ENCODE measurements around the gene ADGRF4.

ADGRF4 gene

GRCh38 chr6:47686411-47686810 lies 12.0 kb upstream of the ADGRF4 start:
- no peak for DNase-seq

- DNase-seq: no peak
These were observed 10.9 kb upstream of the ADGRF4 start for GRCh38 chr6:47687432-47687831.

GRCh38 chr6:47690214-47690613 lies 8.2 kb upstream of the ADGRF4 start:
- DNase-seq: no peak

DNA sequence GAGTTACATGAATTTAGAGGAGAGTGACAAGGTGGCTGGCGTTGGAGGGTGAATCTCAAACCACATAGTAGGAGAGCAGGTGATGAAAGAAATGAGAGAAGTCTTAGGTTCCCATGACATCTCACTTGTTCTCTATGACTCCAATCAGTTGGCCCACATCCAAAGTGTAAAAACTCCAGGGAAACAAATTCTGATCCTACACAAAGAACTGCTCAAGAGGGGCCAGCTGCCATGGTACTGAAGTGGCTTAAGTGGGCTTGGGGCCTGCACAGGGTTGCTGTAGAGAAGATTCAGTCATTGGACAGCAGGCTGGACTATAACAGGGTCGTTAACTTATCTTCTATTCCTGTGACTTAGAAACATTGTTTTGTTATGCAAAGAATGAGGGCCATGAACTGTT lies 7.6 kb upstream of the ADGRF4 start:
- DNase-seq: no peak

DNA sequence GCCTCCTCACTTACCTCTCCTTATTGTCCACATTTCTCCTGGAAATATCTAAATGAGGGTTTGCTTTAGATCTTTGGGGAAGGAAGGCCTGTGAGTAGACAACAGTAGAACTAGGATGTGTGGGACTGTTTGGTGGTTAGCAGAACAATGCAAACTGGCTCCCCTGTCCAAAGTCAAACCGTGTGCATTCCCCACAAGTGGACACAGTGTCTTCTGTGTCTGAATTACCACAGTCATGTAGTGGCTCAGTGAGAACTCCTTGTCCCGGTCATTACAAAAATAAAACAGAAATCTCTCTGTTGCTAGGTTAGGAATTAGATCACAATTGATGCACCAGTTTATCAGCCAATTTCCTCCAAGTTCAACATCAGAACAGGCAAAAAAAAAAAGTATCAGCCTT lies 455 bp upstream of the ADGRF4 start:
- no peak for DNase-seq

GRCh38 chr6:47700053-47700452 lies 1.7 kb downstream of the ADGRF4 start:
- no peak for DNase-seq

- no peak for DNase-seq
These were observed 2.2 kb downstream of the ADGRF4 start for GRCh38 chr6:47700596-47700995.

- DNase-seq: no peak
These were observed 3.0 kb downstream of the ADGRF4 start for GRCh38 chr6:47701363-47701762.

DNA sequence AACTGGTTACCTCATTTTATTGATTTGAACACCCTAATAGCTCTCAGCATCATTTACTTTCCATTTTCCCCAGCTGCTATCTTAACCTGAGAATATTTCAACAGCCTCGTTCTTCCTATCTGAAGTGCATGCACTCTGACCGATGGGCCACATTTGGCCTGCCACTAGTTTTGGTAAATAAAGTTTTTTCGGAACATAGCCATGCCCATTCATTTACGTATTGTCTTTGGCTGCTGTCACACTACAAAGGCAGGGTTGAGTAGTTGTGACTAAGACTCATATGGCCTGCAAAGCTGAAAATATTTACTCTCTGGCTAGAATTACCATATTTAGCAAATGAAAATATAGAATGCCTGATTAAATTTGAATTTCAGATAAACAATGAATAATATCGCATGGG lies 10.8 kb downstream of the ADGRF4 start:
- no peak for DNase-seq

- no peak for DNase-seq
These were observed 11.9 kb downstream of the ADGRF4 start for GRCh38 chr6:47710295-47710694.

DNA sequence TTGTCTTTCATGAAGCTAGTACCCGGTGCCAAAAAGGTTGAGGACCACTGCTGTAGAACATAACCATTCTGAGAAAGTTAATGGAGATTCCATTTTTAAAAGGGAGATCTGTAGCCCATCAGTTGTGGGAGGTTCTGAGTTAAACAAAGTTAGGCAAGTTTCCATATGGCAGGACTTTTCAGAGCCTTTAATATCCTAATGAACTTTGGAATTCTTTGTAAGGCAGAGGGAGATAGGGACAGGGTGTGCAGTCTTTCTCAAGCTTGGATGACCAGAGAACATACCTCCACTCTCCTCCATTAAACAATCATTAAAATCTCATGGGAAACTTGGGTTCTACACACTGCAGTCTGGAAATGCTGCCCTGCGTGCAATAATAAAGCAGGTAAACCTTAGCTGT lies 14.8 kb downstream of the ADGRF4 start:
- DNase-seq: no peak

- DNase-seq: no peak
These were observed 16.4 kb downstream of the ADGRF4 start for GRCh38 chr6:47714802-47715201.

DNA sequence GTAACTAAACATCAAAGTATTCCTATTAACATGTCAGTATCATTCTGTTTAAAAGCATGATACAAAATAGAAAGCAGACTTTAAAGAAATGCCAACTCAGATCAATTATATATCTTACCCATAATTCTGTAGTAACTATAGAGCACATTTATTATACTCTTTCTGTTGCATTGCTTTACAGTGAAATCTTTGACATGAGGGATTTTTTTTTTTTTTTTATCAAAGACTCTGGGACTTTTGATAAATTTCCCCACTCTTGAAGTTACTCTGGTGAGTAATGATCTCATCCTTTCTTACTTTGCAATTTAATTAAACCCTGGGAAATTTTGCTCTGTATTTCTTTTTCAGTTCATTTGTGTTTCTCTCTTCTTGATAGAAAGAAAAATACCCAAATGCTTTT lies 17.4 kb downstream of the ADGRF4 start:
- DNase-seq: no peak

DNA sequence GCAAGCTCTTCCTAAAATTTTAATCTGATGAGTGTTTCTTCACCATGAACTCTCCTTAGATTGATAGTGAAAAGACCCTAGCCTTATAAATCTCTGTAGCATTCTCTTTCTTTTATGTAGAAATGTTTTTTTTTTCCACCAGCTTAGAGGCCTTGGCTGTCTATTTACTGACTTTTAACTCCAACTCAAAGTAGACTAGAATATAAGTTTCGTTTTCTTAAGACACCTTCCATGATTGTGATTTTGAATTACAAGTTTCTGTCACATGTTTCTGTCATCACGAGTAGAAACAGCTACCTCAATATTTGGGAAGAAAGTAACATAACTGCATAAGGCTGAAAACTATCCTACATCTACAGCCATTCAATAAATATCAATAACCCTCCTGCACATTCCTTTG lies 17.8 kb downstream of the ADGRF4 start:
- no peak for DNase-seq

GRCh38 chr6:47718571-47718970 lies 20.2 kb downstream of the ADGRF4 start:
- no peak for DNase-seq

DNA sequence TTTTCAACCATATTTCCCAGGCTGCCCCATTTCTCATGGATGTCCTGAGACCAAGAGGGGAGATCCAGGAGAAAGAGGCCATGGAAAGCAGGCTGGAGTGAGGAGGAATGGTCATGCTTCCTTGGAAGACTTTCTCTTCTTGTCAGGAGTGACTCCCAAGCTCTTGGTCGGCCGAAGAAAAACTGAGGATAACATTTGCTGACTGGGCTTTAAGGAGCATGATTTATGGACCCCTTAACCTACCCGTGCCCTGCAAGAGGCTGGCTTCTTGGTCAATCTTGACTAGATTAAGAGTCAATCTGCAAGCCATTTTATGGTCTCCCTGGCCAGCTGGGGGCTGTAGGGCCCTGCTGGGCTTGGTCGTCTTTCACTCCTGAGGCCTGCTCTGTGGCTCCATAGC lies 22.8 kb downstream of the ADGRF4 start:
- no peak for DNase-seq

DNA sequence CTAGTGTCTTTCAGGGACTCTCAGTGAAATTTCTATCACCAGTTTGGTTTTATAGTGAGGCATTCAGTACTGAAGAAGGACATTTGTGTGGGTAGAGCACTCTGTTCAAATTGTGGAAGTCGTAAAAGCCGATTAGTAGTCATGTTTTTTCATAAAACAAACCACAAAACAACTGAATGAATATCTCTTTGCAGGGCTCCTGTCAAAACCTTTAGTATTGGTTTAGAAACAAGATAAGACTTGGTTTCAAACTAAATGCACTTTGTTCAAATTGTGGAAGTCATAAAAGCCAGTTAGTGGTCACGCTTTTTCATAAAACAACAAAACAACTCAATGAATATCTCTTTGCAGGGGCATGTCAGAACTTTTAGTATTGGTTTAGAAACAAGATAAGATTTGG lies 23.8 kb downstream of the ADGRF4 start:
- no peak for DNase-seq

- DNase-seq: no peak
These were observed 25.9 kb downstream of the ADGRF4 start for GRCh38 chr6:47724300-47724699.

GRCh38 chr6:47727391-47727790 lies 29.0 kb downstream of the ADGRF4 start:
- DNase-seq: no peak

DNA sequence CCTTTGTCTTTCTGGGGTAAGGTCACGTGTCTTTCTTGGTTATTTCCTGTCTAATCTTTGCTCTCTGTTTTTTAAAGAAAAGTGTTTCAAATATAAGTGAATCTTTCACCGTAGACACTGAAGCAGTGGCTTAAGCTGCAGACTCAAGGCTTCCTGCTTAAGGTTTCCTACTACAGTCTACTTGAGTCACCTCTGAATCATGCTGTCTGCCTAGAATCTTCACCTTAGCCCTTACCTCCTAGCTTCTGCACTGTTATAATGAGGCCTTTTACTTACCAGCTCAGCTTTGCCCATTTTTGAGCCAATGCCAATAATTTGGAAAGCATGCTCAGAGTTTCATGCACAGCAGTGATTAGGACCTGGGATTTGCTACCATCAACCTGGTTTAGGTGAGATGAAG lies 30.6 kb downstream of the ADGRF4 start:
- no peak for DNase-seq

DNA sequence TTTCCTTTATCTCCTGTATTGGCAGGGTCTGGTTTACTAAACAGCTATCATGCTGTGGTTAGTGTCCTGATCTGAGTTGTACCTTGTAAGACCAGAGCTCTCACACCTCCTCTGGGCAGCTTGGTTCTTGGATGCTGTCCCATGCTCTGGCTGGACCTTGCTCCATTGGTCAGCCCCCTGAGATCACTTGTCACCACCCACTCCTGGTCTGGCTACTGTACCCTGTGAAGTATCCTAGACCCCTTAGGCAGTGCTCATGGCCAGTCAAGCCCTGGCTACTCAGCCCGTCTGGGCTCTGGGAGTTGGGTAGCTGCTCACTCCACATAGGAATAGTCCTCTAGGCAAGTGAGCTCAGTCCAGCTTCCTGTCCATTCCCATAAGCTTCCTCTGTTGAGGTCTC lies 31.1 kb downstream of the ADGRF4 start:
- DNase-seq: no peak

- no peak for DNase-seq
These were observed 35.6 kb downstream of the ADGRF4 start for GRCh38 chr6:47733879-47734558.

- no peak for DNase-seq
These were observed 36.6 kb downstream of the ADGRF4 start for GRCh38 chr6:47734831-47735481.

- no peak for DNase-seq
These were observed 37.8 kb downstream of the ADGRF4 start for GRCh38 chr6:47736083-47736700.

DNA sequence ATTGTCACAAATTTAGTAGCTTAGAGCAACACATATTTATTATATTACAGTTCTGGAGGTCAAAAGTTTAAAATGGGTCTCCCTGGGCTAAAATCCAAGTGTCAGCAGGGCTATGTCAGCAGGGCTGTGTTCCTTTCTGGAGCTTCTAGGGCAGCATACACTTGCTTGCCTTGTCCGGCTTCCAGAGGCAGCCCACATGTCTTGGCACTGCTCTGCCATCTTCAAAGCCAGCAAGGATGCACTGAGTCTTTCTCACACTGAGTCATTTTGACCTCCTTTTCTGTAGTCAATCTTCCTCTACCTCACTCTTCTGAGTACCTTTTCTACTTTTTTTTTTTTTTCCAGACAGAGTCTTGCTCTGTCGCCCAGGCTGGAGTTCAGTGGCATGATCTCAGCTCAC lies 39.0 kb downstream of the ADGRF4 start:
- no peak for DNase-seq

Data from effector CD4-positive, alpha-beta T cell (primary cell).